ENCODE results near the gene OR6C65.
"Not testable (repeated sequence)": the region's sequence is repeated elsewhere in the genome, so short reads cannot be mapped to it uniquely, and the experiment has no call there.

Gene OR6C65

DNA sequence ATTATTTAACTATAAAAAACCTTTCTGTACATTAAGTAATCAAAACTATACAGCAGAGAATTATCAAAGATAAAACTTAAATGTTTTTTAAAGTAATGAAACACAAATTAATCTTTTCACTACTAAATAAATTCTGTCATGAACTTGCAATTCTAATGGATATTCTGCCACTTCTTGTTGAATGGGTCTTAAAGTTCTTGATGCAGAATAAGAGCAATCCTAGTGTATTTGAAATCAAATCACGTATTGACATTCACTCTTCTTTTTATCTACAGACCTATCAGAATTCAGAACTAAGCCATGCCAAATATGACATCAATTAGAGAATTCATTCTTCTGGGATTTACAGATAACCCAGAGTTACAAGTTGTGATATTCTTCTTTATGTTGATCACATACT lies at the start of gene OR6C65:
Gene OR6C65 (plus strand): TSS at position 301 of the 400 bp plus-strand sequence. CDS start 0 bp downstream, at position 301.
- DNase-seq (ENCODE audit: low read depth in 2 of 2, low spot score in 1 of 2) = no peak

DNA sequence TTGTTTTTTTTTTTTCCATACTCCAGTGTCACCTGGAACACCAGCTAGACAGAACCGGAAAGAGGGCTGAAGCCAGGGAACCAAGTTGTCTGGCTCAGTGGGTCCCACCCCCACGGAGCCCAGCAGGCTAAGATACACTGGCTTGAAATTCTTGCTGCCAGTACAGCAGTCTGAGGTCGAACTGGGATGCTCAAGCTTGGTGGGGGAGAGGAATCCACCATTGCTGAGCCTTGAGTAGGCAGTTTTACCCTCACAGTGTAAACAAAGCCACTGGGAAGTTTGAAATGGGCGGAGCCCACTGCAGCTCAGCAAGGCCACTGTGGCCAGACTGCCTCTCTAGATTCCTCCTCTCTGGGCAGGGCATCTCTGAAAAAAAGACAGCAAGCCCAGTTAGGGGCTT lies 45.0 kb upstream of the OR6C65 start:
- not testable (repeated sequence) for DNase-seq (ENCODE audit: low read depth in 2 of 2, low spot score in 1 of 2)

DNA sequence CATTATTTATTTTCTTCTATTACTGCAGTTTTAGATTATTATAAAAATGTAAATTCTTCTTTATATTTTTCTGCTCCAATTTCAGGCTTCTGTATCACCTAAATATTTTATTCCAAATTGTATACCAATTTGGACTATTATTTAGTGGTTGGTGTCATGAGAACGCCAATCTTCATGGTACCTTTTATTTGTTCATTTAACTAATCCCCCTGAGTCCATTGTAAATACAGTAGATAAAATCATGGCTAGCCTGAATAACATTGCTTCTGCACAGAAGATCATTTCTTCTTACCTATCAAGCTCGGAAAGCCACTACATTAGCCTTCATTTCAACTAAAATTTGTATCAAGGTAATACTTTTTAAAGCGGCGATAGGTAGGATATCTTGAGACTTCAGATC lies 37.7 kb upstream of the OR6C65 start, which contains the start of gene OR6C75:
Gene OR6C75 (plus strand): TSS at position 301 of the 400 bp plus-strand sequence. CDS start 2,136 bp downstream, outside the sequence.
- DNase-seq (ENCODE audit: low read depth in 2 of 2, low spot score in 1 of 2) = no peak

DNA sequence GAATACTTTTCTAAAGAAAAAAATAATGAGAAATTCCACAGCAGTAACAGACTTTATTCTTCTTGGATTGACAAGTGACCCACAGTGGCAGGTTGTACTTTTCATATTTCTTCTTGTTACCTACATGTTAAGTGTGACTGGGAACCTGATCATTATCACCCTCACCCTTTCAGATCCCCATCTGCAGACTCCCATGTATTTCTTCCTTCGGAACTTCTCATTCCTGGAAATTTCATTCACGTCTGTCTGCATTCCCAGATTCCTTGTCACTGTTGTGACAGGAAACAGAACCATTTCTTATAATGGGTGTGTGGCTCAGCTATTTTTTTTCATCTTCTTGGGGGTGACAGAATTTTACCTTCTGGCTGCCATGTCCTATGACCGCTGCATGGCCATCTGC lies 35.2 kb upstream of the OR6C65 start:
- DNase-seq (ENCODE audit: low read depth in 2 of 2, low spot score in 1 of 2) = no peak

DNA sequence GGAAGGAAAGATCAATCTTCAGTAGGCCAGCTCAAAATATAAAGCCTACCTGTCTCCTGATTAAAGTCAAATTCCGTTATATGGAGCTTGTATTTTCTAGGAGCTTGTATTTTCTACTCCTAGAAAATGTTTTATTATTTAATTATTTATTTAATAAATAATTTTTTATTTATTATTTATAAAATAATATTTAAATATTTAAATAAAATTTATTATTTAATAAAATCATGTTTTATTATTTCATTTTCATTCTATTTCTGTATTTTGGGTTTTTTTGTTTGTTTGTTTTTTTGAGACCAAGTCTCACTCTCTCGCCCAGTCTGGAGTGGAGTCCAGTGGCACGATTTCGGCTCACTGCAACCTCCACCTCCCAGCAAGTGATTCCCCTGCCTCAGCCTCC lies 27.8 kb upstream of the OR6C65 start:
- no peak for DNase-seq (ENCODE audit: low read depth in 2 of 2, low spot score in 1 of 2)

DNA sequence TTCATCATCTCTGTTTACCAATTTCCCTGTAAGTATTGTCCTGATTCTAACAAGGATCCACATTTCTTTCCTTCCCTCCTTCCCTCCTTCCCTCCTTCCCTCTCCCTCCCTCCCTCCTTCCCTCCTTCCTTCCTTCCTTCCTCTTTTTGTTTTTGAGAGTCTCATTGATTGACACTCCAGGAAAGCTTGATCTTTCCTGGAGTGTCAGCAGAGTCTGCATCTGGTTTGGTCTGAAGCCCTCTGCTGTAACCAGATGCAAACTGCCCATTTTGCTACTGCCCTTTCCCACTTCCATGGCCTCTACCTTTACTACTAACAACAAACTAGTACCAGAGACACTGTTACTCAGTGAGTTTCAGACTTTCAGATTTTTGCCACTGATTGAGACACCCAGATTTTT lies 14.4 kb upstream of the OR6C65 start:
- no peak for DNase-seq (ENCODE audit: low read depth in 2 of 2, low spot score in 1 of 2)

DNA sequence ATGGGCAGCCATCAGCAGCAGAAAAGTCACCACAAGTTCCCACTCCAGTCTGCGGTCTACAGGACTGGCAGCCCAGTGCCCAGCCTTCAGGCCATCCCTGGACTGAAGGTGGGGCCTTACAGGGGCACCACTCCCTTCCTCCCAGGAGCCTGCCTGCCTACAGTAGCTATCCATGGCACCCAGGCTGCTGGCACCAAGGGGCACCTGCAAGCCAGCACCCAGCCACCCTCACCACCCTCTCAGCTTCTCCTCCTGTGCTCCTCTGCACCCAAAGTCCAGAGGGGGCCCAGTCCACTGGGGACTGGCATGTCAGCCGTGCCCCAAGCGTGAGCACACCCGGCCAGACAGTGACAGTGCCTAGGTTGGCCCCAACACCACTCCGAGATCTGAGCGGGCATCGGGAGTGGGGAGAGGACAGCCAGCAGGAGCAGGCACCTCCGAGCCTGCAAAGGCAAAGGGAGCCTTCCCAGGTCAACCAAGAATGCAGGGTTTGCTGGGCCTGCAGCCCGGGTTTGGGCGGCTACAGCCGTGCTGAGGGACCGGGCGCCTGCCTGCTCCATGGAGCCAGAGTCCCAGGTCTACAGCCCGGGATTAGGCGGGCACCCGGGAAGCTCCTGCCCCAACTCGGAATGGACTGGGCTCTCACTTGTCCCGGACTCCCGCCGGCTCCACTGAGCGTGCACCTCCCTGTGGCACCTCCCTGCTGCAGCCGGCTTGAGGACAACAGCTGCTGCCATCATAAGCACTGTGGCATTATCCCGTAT lies 8.1 kb upstream of the OR6C65 start:
- DNase-seq (ENCODE audit: low read depth in 2 of 2, low spot score in 1 of 2) = no peak

DNA sequence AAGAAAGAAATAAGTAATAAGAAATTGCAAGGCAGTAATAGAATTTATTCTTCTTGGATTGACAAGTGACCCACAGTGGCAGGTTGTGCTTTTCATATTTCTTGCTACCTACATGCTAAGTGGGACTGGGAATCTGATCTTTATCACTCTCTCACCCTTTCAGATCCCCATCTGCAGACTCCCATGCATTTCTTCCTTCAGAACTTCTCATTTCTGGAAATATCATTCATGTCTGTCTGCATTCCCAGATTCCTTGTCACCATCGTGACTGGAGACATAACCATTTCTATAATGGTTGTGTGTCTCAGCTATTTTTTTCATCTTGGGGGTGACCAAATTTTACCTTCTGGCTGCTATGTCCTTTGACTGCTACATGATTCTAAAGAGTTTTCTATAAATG lies 4.0 kb upstream of the OR6C65 start:
- DNase-seq (ENCODE audit: low read depth in 2 of 2, low spot score in 1 of 2) = no peak

DNA sequence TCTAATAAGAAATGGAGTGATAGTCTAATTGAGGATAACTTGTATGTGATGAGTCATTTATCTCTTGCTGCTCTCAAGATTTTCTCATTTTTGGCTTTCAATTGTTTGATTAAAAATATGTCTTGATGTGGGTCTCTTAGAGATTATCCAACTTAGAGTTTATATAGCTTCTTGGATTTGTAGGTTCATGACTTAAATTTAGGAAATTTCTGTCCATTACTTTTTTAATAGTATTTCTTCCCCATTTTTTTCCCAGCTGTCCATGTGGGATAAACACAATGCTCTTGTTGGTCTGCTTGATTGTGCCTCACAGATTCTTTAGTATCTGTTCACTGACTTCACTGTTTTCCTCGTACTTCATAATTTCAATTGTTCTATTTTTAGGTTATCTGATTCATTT lies 7.5 kb downstream of the OR6C65 start:
- no peak for DNase-seq (ENCODE audit: low read depth in 2 of 2, low spot score in 1 of 2)

DNA sequence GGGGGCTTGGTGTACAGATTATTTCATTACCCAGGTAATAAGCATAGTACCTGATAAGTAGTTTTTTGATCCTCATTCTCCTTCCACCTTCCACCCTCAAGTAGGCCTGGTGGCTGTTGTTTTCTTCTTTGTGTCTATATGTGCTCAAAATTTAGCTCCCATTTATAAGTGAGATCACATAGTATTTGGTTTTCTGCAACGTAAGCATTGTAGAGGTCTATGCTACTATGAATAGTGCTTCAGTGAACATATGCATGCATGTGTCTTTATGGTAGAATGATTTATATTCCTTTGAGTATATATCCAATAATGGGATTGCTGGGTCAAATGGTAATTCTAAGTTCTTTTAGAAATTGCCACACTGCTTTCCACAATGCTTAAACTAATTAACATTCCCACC lies 8.8 kb downstream of the OR6C65 start:
- DNase-seq (ENCODE audit: low read depth in 2 of 2, low spot score in 1 of 2) = not testable (repeated sequence)

DNA sequence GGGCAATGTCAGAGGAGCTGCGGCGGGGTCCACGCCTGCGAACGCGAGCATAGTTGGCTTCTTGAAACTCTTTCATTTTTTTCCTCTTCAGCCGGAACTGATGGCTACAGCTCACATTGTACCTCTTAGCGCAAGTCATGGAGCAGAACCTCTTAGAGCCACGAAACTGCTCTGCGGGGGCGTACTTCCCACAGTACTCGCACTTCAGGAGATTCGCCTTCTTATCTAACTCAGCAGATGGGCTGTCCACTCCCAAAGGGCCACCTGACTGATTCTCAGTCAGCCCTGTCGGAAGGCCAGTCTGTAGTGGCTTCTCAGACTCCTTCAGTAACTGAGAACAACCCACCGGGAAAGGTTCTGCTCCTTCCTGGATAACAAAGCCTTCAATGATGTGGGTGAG lies 11.8 kb downstream of the OR6C65 start:
- not testable (repeated sequence) for DNase-seq (ENCODE audit: low read depth in 2 of 2, low spot score in 1 of 2)

DNA sequence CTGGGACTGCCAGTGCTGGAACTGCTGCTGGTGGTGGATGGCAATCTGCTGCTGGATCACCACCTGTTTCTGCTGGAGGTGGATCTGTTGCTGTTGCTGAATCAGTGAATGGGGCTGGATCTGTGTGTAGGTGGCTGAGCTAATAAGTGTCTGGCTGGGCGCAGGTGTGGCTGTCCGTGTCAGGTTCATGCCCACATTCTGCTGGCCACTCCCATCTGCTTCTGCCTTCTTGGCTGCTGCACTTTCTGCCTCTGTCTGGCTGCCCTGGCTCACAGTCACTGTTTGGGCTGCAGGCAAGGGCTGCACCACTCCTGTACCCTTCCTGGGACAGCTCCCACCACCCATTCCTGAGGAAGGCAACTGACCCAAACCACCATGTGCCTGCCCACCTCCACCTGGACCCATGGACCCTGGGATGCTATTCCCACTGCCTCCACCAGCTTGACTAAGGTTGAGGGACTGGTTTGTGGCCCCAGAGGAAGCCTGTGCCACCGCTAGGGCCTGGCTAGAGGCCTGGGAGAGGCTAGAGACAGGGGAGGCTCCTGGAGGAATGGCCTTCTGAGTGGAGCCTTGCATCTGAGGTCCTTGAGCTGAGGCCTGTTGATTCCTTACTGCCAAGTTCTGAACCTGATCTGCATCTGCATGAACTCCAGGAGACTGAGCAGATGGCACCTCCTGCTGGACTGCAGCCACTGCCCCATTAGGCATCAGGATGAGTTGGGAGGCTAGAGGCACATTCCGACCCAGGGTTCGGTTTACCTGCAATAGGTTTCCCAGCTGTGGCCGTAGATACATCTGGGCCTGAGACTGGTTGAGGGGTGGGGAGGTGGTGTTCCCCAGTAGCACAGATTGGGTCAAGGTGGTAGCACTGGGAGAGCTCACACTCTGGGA lies 13.4 kb downstream of the OR6C65 start:
- DNase-seq (ENCODE audit: low read depth in 2 of 2, low spot score in 1 of 2) = not testable (repeated sequence)

DNA sequence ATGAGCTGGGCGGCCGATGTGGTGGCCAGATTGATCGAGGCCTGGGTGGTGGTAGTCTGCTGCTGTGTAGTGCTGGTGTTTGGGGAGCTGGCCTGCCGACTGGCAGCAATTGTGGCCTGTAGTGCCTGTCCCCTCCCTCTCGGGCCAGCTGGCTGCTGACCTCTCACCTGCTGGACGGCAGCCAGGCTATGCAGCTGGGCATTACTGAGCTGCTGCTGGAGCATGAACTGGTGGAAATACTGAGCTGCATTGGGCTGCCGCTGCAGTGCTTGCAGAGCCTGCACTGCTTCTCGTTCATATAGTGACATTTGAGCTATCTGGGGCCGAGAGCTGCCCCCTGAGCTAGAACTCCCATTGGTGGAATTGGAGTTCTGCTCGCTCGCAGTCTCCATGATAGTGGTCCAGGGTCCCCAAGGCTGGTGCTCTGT lies 14.1 kb downstream of the OR6C65 start:
- DNase-seq (ENCODE audit: low read depth in 2 of 2, low spot score in 1 of 2) = not testable (repeated sequence)

DNA sequence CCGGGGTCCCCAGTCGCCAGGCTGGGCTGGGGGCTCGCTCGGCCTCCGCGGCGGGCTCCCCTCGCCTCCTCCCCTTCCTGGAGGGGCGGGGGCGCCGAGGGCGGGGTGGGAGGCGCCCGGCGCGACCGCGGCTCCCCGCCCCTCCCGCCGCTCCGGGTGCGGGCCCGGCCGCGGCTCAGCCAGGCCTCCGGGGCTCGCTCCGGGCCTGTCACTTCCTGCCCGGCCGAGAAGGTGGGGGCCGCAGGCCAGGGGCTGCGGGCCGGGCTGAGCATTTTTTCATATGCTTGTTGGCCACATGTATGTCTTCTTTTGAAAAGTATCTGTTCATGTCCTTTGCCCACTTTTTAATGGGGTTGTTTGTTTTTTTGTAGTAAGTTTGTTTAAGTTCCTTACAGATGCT lies 14.6 kb downstream of the OR6C65 start:
- not testable (repeated sequence) for DNase-seq (ENCODE audit: low read depth in 2 of 2, low spot score in 1 of 2)

DNA sequence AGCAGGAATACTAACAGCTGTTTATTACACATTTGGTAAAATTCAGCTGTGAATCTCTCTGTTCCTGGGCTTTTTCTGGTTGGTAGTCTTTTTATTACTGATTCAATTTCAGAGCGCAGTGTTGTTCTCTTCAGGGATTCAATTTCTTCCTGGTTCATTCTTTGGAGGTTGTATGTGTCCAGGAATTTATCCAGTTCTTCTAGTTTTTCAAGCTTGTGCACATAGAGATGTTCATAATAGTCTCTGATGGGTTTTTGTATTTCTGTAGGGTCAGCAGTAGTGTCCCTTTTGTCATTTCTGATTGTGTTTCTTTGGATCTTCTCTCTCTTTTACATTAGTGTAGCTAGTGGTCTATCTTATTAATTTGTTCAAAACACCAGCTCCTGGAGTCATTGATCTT lies 16.6 kb downstream of the OR6C65 start:
- DNase-seq (ENCODE audit: low read depth in 2 of 2, low spot score in 1 of 2) = no peak

DNA sequence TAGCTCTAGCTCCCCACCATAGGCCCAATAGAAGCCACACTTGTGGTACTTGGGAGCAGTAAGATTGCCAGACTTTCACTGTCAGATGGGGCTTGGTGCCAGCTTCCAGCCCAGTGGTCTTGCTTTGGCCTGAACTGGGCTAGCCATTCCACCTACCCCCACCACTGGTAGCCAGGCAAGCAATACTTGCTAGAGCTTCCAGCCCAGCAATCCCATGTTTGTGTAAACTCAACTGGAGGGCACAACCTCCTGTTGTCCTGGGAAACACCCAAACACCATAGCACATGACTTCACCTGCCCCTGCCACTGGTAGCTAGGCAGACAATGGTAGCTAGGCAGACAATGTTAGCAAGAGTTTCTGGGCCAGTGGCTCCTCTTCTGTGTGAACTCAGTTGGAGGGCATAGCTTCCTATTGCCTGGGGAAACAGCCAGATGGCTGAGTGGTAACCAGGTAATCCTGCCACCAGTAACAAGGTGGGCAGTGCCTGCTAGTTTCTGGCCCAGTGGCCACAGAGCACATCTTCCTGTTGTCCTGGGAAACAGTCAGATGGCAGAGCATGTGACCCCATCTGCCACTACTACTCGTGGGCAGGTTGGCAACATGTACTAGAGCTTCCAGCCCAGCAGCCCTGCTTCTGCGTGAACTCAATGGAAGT lies 20.1 kb downstream of the OR6C65 start:
- DNase-seq (ENCODE audit: low read depth in 2 of 2, low spot score in 1 of 2) = no peak

DNA sequence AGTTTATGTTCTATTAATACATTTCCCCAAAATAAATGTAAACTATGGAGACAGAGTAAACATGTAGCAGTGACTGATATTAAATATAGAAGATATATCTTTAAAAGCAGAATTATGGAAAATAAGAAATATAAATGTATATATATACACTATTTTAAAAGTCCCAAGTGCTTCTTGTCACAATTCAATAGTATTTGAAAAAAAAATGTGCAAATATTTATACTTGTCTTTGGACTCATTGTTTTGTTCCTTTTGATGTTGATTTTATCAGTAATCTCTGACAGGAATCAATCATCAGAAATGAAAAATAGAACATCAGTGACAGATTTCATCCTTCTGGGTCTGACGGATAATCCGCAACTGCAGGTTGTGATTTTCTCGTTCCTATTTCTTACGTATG lies 25.6 kb downstream of the OR6C65 start, which contains the start of gene OR6C76:
Gene OR6C76 (plus strand): TSS at position 301 of the 400 bp plus-strand sequence. CDS start 0 bp downstream, at position 301.
- no peak for DNase-seq (ENCODE audit: low read depth in 2 of 2, low spot score in 1 of 2)

DNA sequence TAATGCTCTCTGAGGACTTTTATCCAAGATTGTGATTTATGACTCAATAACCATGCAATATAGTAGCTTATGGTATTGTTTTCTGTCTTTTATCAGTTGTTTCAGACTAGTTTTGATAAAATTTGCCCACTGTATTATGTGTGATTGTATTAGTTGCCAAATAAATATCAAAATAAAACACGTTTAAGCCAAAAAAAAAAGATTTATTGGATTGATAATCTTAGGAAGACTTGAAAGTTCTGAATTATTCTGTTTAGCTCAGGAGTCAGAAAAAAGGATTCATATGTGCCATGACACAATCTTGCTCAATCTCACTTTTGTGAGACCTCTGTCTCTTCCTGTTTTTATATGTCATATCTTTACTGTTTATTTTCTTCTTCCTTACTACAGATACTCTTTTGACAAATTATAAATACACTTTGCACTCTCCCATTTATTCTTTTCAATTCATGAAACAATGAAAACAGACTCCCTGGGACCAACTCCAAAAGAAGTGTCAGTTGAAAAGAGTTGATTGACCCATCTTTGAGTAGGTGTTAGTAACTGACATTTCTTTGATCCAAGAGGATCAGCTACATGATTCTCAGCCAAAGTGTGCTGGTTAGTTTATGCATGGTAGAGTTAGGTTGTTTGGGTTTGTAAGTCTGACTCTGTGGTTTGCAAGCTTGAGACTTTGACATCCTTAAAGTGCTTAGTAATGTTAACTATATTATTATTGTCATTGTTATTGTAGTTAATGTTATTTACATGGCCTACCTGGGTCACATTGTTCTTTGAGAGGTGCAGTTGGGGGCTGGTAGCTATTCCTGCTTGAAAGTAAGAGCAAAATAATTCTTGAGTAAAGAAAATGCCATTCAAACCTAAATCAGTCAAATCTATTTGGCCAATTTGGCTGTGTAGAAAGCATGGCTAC lies 28.3 kb downstream of the OR6C65 start:
- no peak for DNase-seq (ENCODE audit: low read depth in 2 of 2, low spot score in 1 of 2)

DNA sequence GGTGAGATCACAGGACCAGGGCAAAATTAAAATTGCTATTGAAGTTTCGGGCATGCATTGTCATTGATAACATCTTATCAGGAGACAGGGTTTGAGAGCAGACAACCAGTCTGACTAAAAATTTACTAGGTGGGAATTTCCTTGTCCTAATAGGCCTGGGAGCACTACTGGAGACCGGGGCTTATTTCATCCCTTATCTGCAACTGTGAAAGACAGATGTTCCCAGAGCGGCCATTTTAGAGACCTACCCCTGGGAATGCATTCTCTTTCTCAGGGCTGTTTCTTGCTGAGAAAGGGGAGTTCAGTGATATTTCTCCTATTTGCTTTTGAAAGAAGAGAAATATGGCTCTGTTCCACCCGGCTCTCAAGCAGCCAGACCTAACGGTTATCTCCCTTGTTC lies 40.9 kb downstream of the OR6C65 start:
- not testable (repeated sequence) for DNase-seq (ENCODE audit: low read depth in 2 of 2, low spot score in 1 of 2)

DNA sequence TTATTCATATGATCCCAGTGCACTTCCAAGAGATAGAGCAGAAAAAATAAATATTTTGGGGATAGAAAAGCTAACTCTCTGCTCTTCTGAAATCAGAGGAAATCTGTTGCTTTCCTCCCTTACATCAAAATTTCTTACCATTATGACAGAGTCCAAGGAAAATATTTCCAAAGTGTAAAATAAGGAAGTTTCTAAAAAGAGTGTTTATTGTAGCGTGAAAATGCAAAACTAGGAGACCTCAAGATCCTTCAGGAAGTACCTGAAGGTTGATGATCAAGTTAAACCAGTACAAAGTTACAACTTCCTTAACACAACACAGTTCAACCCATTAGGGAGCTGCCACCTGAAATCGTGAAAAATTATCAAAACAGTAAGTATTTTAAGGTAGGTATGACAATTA lies 43.4 kb downstream of the OR6C65 start, which contains the start of gene OR6C2:
Gene OR6C2 (plus strand): TSS at position 301 of the 400 bp plus-strand sequence. CDS start 8,138 bp downstream, outside the sequence.
- no peak for DNase-seq (ENCODE audit: low read depth in 2 of 2, low spot score in 1 of 2)

Measured in stimulated activated CD8-positive, alpha-beta memory T cell treated with anti-CD3 and anti-CD28 coated beads, Interleukin-4, amount 100 ng/mL, for 1 hour (primary cell).